ENCODE data around the gene KRTAP10-4.
"Not testable (repeated sequence)": the region's sequence is repeated elsewhere in the genome, so short reads cannot be mapped to it uniquely, and the experiment has no call there.

KRTAP10-4 gene

GRCh38 chr21:44580231-44580821, 6.8 kb downstream of the KRTAP10-4 start, which contains the start of gene KRTAP10-5:
Gene KRTAP10-5 (minus strand): TSS chr21:44580604. CDS start chr21:44580578, 26 bp downstream.
- peak; percentile 46 for DNase-seq

GRCh38 chr21:44581158-44581557, 7.6 kb downstream of the KRTAP10-4 start:
- no peak for DNase-seq

- DNase-seq = no peak
These were observed 8.5 kb downstream of the KRTAP10-4 start for GRCh38 chr21:44582055-44582454.

GRCh38 chr21:44583089-44583799, 9.7 kb downstream of the KRTAP10-4 start:
- DNase-seq = no peak

GRCh38 chr21:44583800-44584147, 10.2 kb downstream of the KRTAP10-4 start:
- no peak for DNase-seq

GRCh38 chr21:44585892-44586291, 12.4 kb downstream of the KRTAP10-4 start:
- DNase-seq = no peak

- no peak for DNase-seq
These were observed 15.6 kb downstream of the KRTAP10-4 start for GRCh38 chr21:44589094-44589493.

GRCh38 chr21:44589586-44590305, 16.2 kb downstream of the KRTAP10-4 start:
- no peak for DNase-seq

GRCh38 chr21:44590311-44590721, 16.8 kb downstream of the KRTAP10-4 start:
- no peak for DNase-seq

- peak; percentile 36 for DNase-seq
These were observed 17.6 kb downstream of the KRTAP10-4 start for GRCh38 chr21:44590897-44591800.

GRCh38 chr21:44591801-44592130, 18.2 kb downstream of the KRTAP10-4 start:
- DNase-seq = not testable (repeated sequence)

GRCh38 chr21:44592446-44593311, 19.1 kb downstream of the KRTAP10-4 start, which contains the start of gene KRTAP10-6:
Gene KRTAP10-6 (minus strand): TSS chr21:44592505. CDS start chr21:44592484, 21 bp downstream.
- no peak for DNase-seq

- DNase-seq = peak; percentile 10
These were observed 20.3 kb downstream of the KRTAP10-4 start for GRCh38 chr21:44593598-44594405.

GRCh38 chr21:44594406-44594916, 20.9 kb downstream of the KRTAP10-4 start:
- DNase-seq = no peak

GRCh38 chr21:44595524-44595923, 22.0 kb downstream of the KRTAP10-4 start:
- no peak for DNase-seq

GRCh38 chr21:44596068-44596725, 22.7 kb downstream of the KRTAP10-4 start:
- no peak for DNase-seq

GRCh38 chr21:44598061-44598460, 24.5 kb downstream of the KRTAP10-4 start:
- peak; percentile 19 for DNase-seq

- DNase-seq = no peak
These were observed 25.9 kb downstream of the KRTAP10-4 start for GRCh38 chr21:44599264-44600029.

Measured in NCI-H2171 treated with DMSO at 0.1 percent for 48 hours (cell line).